H1 (cell line): Measurements from ENCODE around the gene C20orf173. TPM values are rescaled to one million over a fixed set of nuclear protein-coding genes. Genes with fewer than 3 reads are reported as not detected.

Experiments
- BACH1 ChIP-seq: IDR thresholded peaks from 2 replicates; pipeline ENCODE4 v1.6.1; 2012; ENCODE audit warnings: low read length, improper control_type of control experiment
- CREB1 ChIP-seq: IDR thresholded peaks from 2 replicates; pipeline ENCODE4 v1.6.1; 2012; ENCODE audit warnings: inconsistent platforms
- GTF2F1 ChIP-seq: IDR thresholded peaks from 2 replicates; pipeline ENCODE4 v1.6.1; 2012; ENCODE audit warnings: low read depth, low read length, improper control_type of control experiment, borderline replicate concordance
- RXRA ChIP-seq: IDR thresholded peaks from 2 replicates; pipeline ENCODE4 v1.6.1; 2011; ENCODE audit warnings: low read depth, mild to moderate bottlenecking, low read length, moderate library complexity; ENCODE audit not compliant: insufficient read depth
- SAP30 ChIP-seq: fragments of 300-600 bp; sonication (generic); IDR thresholded peaks from 2 replicates; pipeline ENCODE4 v1.7.1; 2012; ENCODE audit warnings: low read length, moderate library complexity, mild to moderate bottlenecking, inconsistent platforms; ENCODE audit not compliant: insufficient read depth, insufficient replicate concordance
- polyA plus RNA-seq, 7 experiments: library from polyadenylated mRNA; depleted of rRNA in 3 of 7; stranded (reverse) in 5 of 7; unstranded in 2 of 7; fragments of >200 nt in 5 of 7; fragments of 200-250 nt in 2 of 7; gene quantifications; 1 replicate in 5 of 7; 2 replicates in 1 of 7; 4 replicates in 1 of 7; pipeline versions ENCODE4 v1.2.1 to v1.2.3, GENCODE V29; 2011 to 2013; ENCODE audit warnings: missing spikeins in 2 of 7, mixed read lengths in 2 of 7
- total RNA-seq: library from RNA; stranded (reverse); fragmentation: NEBNext Ultra II Directional; extraction: Animal tissue kit (Norgen Biotek cat#: 25700); gene quantifications from 2 replicates; pipeline ENCODE4 v1.2.1, GENCODE V29; 2021

The C20orf173 gene
- total and polyA plus RNA-seq, 2 of the 8 experiments (the other 6 are each of a cell fraction or from before 2014, with no cell fraction given) = not detected

DNA sequence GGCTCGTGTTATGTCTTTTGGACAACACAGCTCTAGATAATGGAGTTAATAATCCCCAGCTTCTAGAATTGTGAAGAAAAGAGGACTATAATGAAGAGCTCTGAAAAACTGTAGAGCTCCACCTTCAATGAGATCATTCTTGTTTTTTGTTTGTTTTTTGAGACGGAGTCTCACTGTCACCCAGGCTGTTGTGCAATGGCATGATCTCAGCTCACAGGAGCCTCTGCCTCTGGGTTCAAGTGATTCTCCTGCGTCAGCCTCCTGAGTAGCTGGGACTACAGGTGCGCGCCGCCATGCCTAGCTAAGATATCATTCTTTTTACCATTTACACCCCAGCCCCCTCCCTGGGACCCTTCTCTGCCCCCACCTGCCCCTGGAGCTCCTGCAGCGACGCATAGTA lies 49.0 kb upstream of the C20orf173 start (continued):
- TF ChIP-seq GTF2F1 (no peak), CREB1 (no peak), BACH1 (no peak), SAP30 (no peak), RXRA (no peak)
- TF ChIP-seq, all 59 proteins: peak for 0
